Urothelium cell line (cell line): ENCODE measurements around the gene MPHOSPH6.
"Not testable (repeated sequence)": the region's sequence is repeated elsewhere in the genome, so short reads cannot be mapped to it uniquely, and the experiment has no call there.

Experiments used
- DNase-seq: peaks from one replicate; pipeline ENCODE4 v3.0.0; 2011; ENCODE audit warnings: low spot score, mixed read lengths
- FAIRE-seq: peaks from 2 replicates; lab custom pipeline; 2011; peaks lifted over from hg19 to GRCh38; lab: Jason Lieb, UNC

The MPHOSPH6 gene

DNA sequence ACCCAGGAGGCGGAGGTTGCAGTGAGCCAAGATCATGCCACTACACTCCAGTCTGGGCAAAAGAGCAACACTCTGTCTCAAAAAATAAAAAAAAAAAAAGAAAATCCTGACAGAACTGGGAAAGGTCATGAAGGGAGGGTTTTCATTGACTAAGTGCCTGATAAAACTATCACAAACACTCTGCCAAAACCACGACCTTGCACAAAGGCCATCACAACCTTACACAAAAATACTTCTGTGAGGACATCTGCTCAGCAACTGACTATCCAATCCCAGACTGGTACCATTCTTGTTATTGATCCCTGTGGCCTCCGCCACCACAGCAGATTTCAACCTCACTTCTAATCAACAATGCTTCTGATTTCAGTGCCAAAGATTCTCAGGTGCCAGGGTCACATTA lies 40.1 kb downstream of the MPHOSPH6 start:
- DNase-seq (no peak), FAIRE-seq (no peak)

DNA sequence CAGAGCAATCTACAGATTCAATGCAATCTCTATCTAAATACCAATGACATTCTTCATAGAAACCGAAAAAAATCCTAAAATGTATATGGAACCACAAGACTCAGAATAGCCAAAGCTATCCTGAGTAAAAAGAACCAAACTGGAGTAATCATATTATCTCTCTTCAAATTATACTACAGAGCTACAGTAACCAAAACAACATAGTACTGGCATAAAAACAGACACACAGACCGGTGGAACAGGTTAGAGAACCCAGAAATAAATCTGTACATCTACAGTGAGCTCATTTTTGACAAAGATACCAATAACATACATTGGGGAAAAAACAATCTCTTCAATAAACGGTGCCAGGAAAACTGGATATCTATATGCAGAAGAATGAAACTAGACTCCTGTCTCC lies 45.4 kb downstream of the MPHOSPH6 start:
- FAIRE-seq (no peak), DNase-seq (no peak)

DNA sequence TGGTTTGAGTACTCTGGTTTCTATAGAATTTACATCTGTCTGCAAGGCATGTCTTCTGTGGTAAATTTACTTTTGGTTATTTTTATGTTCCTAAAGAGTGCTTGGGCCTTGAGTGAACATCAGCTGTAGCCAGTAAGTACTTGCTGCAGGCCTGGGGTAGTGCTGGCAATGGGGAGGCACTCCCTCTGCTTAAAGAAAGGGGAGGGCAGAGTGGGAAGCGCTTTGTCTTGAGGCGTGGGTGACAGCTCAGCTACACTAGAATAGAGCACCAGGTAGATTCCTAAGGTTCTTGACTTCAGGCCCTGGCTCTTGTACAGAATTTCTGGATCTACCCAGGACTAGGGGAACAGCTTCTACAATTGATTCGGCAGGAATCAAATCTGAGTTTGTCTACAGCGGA lies 50.6 kb downstream of the MPHOSPH6 start:
- FAIRE-seq (no peak), DNase-seq (no peak)

DNA sequence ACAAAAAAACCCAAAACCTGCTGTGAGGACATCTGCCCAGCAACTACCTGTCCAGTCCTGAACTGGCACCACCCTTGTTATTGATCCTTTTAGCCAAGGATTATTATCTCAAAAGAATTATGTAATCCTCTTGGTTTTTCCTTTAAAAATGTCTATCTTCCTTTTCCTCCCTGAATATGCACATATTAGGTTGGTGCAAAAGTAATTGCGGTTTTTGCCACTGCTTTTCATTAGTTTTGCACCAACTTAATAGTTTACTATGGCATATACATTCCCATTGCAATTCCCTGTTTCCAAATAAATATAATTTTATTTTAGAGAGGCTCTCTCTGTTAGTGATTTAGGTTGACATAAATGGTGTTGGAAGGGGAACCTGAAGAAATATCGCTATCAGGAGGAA lies 51.3 kb downstream of the MPHOSPH6 start:
- DNase-seq (no peak), FAIRE-seq (no peak)

DNA sequence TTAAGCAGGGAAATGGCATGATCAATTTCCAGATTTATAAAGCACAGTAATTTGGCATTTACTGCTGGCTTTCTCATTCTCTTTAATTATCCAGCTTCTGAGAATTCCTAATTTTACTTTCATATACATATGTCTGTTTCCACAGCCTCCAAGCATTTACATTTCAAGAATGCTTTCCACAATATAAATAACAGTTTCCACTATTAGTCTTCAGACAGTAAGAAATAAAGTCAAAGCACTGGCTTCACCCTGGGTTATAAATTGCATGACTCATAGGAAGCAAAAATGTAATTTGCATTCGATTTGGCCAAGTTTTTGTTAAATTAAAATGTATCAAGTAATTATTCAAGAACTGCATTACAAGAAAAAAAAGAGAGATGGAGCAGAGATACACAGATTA lies 53.5 kb downstream of the MPHOSPH6 start:
- DNase-seq (no peak), FAIRE-seq (no peak)

DNA sequence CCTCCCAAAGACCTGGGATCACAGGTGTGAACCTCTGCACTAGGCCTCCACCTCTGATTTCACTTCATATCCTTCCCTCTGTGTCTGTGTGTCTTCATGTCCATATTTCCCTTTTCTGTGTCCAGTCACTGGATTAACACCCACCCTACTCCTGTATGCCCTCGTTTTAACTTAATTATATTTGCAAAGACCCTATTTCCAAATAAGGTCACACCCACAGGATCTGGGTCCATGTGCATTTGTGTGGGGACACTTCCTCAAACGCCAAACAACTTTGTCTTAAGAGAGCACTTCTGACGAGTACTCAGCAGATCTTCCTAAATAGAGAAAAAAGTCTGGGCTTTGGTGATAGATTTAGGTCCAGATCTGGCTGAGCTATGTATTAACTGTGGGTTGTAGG lies 56.3 kb downstream of the MPHOSPH6 start:
- FAIRE-seq (no peak), DNase-seq (no peak)

DNA sequence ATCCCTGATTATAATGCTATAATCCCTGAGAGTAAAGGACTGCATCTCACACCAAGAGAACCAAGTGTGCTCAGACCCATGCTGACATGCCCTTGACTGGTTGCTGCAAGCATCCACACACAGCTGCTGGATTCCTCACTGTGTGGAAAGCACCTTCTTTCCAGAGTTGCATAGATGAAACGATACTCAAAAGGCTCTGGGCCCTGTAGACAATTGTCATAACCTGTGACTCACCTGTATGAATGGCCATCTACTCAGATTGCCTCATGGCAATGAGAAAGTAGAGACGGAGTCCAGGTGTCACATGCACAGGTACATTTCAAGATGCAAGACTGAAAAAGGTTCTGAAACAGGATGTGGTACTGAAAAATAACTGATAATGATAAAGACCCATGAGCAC lies 58.1 kb downstream of the MPHOSPH6 start:
- no peak for DNase-seq
- no peak for FAIRE-seq

DNA sequence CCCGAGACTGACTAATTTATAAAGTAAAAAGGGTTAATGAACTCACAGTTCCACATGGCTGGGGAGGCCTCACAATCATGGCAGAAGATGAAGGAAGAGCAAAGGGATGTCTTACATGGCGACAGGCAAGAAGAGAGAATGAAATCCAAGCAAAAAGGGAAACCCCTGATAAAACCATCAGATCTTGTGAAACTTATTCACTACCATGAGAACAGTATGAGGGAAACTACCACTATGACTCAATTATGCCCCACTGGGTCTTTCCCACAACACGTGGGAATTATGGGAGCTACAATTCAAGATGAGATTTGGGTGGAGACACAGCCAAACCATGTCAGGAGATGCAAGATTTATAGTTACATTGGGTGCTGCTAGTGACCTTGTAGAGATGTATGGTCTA lies 60.8 kb downstream of the MPHOSPH6 start:
- not testable (repeated sequence) for DNase-seq, FAIRE-seq

DNA sequence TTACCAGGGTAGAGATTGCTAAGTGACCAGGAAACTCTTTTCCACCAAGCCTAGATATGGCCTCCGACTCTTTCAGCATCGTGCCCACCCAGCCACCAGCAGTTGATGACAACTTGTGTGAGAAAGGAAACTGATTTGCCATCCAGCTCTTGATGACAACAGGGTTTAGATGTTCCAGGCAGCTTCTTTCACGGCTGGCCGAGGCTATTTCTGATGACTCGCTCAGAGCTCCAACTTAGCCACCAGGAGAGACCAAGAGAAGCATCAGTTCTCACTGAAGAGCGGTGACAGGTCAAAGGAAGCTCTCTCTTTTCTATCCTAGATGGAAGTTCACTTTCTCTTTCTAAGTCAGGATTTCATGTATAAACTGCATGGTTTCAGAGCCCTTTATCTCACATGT lies 61.2 kb downstream of the MPHOSPH6 start:
- DNase-seq (no peak), FAIRE-seq (no peak)

DNA sequence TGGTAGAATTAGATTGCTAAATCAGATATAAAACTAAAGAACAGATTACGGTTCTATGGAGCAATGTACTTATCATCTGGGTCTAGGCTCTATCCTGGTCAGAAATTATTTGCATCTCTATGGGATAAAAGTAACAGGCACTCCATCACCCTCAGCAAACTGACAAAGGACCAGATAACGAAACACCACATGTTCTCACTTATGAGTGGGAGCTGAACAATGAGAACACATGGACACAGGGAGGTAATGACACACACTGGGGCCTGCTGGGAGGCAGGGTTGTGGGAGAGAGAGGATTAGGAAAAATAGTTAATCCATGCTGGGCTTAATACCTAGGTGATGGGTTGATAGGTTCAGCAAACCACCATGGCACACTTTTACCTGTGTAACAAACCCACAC lies 61.9 kb downstream of the MPHOSPH6 start:
- DNase-seq (no peak), FAIRE-seq (no peak)

DNA sequence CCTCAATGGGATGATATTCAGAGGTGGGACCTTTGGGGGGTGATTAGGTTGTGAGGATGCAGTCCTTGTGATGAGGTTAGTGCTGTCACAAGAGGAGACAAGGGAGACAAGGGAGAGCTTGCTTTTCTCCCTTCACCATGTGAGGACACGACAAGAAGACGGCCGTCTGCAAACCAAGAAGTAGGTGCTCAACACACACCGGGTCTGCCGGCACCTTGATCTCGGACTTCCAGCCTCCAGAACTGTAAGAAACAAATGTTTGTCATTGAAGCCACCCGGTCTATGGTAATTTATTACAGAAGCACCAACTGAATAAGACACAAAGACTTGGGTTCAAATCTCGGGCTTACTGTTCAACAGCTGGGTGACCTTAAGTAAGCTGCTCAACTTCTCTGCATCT lies 64.9 kb downstream of the MPHOSPH6 start:
- DNase-seq = no peak
- FAIRE-seq = no peak
